Fibroblast of villous mesenchyme (primary cell): Measurements from ENCODE around the gene CACTIN. TPM values are rescaled to one million over a fixed set of nuclear protein-coding genes. Genes with fewer than 3 reads are reported as not detected.
"Not testable (repeated sequence)": the region's sequence is repeated elsewhere in the genome, so short reads cannot be mapped to it uniquely, and the experiment has no call there.

Source experiments
- DNase-seq: peaks from one replicate; pipeline ENCODE4 v3.0.0-alpha.2; 2010; ENCODE audit warnings: low read depth
- H3K4me3 ChIP-seq: 2 replicates; pipeline ENCODE4 v1.5.1; 2011; ENCODE audit warnings: low read depth, mild to moderate bottlenecking, low read length
- CTCF ChIP-seq: IDR thresholded peaks from 2 replicates; pipeline ENCODE4 v1.5.1; 2012; ENCODE audit warnings: low read depth, mild to moderate bottlenecking, low read length; ENCODE audit not compliant: insufficient read depth
- total RNA-seq: library from RNA; depleted of rRNA; stranded (reverse); fragments of >200 nt; gene quantifications from 2 replicates; pipeline ENCODE4 v1.2.3, GENCODE V29; 2012

CACTIN gene
- total RNA-seq, 1 donor = 17.7 TPM

GRCh38 chr19:3667766-3668165 lies 41.2 kb upstream of the CACTIN start:
- DNase-seq = no peak
- H3K4me3 ChIP-seq = no peak overlapping the region
- no peak for TF ChIP-seq CTCF

- H3K4me3 ChIP-seq = no peak overlapping the region
- TF ChIP-seq CTCF = no peak
- DNase-seq = no peak
Observed at GRCh38 chr19:3667037-3667638, 40.5 kb upstream of the CACTIN start.

GRCh38 chr19:3666545-3666856 lies 39.9 kb upstream of the CACTIN start:
- not testable (repeated sequence) for DNase-seq, H3K4me3 ChIP-seq

GRCh38 chr19:3665681-3666544 lies 39.3 kb upstream of the CACTIN start:
- TF ChIP-seq CTCF = peak; percentile 76
- H3K4me3 ChIP-seq = no peak overlapping the region

GRCh38 chr19:3664879-3665642 lies 38.5 kb upstream of the CACTIN start:
- no peak overlapping the region for H3K4me3 ChIP-seq
- DNase-seq = no peak
- no peak for TF ChIP-seq CTCF

More at GRCh38 chr19:3665681-3666544, 39.3 kb upstream of the CACTIN start:
- peak; percentile 27 for DNase-seq

GRCh38 chr19:3663838-3664237 lies 37.2 kb upstream of the CACTIN start:
- TF ChIP-seq CTCF = no peak
- no peak overlapping the region for H3K4me3 ChIP-seq
- no peak for DNase-seq
